Activated T-cell treated with anti-CD3 and anti-CD28 coated beads for 48 hours (primary cell): ENCODE data around the gene RENBP.
"Not testable (repeated sequence)": the region's sequence is repeated elsewhere in the genome, so short reads cannot be mapped to it uniquely, and the experiment has no call there.

Experiments
- DNase-seq: peaks from one replicate; pipeline ENCODE4 v3.0.0-alpha.2; 2020; ENCODE audit warnings: low read depth

The RENBP gene

GRCh38 chrX:153944140-153944799 is at the start of gene RENBP:
TSS of gene RENBP (minus strand) at chrX:153944643. CDS start at chrX:153944610, 33 bp downstream.
- no peak for DNase-seq

- DNase-seq = no peak
Measured at GRCh38 chrX:153993978-153994377, 49.5 kb upstream of the RENBP start.

GRCh38 chrX:153993079-153993478 is 48.6 kb upstream of the RENBP start:
- no peak for DNase-seq

GRCh38 chrX:153992180-153992579 is 47.7 kb upstream of the RENBP start:
- no peak for DNase-seq

- DNase-seq = no peak
Measured at GRCh38 chrX:153991013-153991580, 46.7 kb upstream of the RENBP start.

- DNase-seq = no peak
Measured at GRCh38 chrX:153989973-153990655, 45.7 kb upstream of the RENBP start.

- DNase-seq = no peak
Measured at GRCh38 chrX:153988493-153988892, 44.0 kb upstream of the RENBP start.

GRCh38 chrX:153984351-153985178 is 40.1 kb upstream of the RENBP start:
- DNase-seq = no peak

- no peak for DNase-seq
Measured at GRCh38 chrX:153983321-153983801, 38.9 kb upstream of the RENBP start.

- DNase-seq = no peak
Measured at GRCh38 chrX:153981771-153982533, 37.5 kb upstream of the RENBP start.

GRCh38 chrX:153981231-153981630 is 36.8 kb upstream of the RENBP start:
- no peak for DNase-seq

GRCh38 chrX:153980394-153980793 is 36.0 kb upstream of the RENBP start:
- DNase-seq = not testable (repeated sequence)

GRCh38 chrX:153974726-153975286 is 30.4 kb upstream of the RENBP start:
- no peak for DNase-seq

GRCh38 chrX:153974003-153974725 is 29.7 kb upstream of the RENBP start:
- DNase-seq = no peak

GRCh38 chrX:153973127-153974002 is 28.9 kb upstream of the RENBP start:
- DNase-seq = no peak

GRCh38 chrX:153972368-153973126 is 28.1 kb upstream of the RENBP start, which contains the start of gene TMEM187:
TSS of gene TMEM187 (plus strand) at chrX:153972754. CDS start at chrX:153982063, 9,309 bp downstream.
- peak; percentile 86 for DNase-seq

GRCh38 chrX:153971450-153972367 is 27.3 kb upstream of the RENBP start, which contains the start of gene HCFC1:
TSS of gene HCFC1 (minus strand) at chrX:153971818. CDS start at chrX:153970840, 978 bp downstream.
- DNase-seq = peak; percentile 81

GRCh38 chrX:153971124-153971449 is 26.6 kb upstream of the RENBP start:
- peak; percentile 83 for DNase-seq
